PC-9 (cell line): ENCODE measurements around the gene BRI3.

ENCODE experiments used
- CTCF ChIP-seq: fragments of 200-600 bp; sonication (generic); conservative IDR thresholded peaks from 2 replicates; pipeline ENCODE4 v1.6.1; 2017; ENCODE audit warnings: mixed run types, antibody characterized with exemption, mild to moderate bottlenecking, moderate library complexity
- EZH2 ChIP-seq: fragments of 200-600 bp; sonication (generic); IDR thresholded peaks from 2 replicates; pipeline ENCODE4 v1.8.0; 2017; ENCODE audit warnings: antibody characterized with exemption, low read depth

- TF ChIP-seq CTCF (no peak), EZH2 (no peak)
These were observed 44.9 kb upstream of the BRI3 start for GRCh38 chr7:98236355-98237185.
